H1 (cell line): ENCODE data around the gene ARF3. TPM values are rescaled to one million over a fixed set of nuclear protein-coding genes. Genes with fewer than 3 reads are reported as not detected.

Source experiments
- KDM4A ChIP-seq: IDR thresholded peaks from one replicate; pipeline ENCODE4 v1.7.1; 2012; ENCODE audit warnings: low read depth, mild to moderate bottlenecking, moderate library complexity, low read length, inconsistent platforms; ENCODE audit not compliant: severe bottlenecking
- SP4 ChIP-seq: IDR thresholded peaks from 2 replicates; pipeline ENCODE4 v1.6.1; 2012; ENCODE audit warnings: low read length, inconsistent platforms
- polyA plus RNA-seq, 7 experiments: library from polyadenylated mRNA; depleted of rRNA in 3 of 7; stranded (reverse) in 5 of 7; unstranded in 2 of 7; fragments of >200 nt in 5 of 7; fragments of 200-250 nt in 2 of 7; gene quantifications; 1 replicate in 5 of 7; 2 replicates in 1 of 7; 4 replicates in 1 of 7; pipeline versions ENCODE4 v1.2.1 to v1.2.3, GENCODE V29; 2011 to 2013; ENCODE audit warnings: missing spikeins in 2 of 7, mixed read lengths in 2 of 7
- total RNA-seq: library from RNA; stranded (reverse); fragmentation: NEBNext Ultra II Directional; extraction: Animal tissue kit (Norgen Biotek cat#: 25700); gene quantifications from 2 replicates; pipeline ENCODE4 v1.2.1, GENCODE V29; 2021

ARF3 gene
- total and polyA plus RNA-seq, 2 of the 8 experiments (the other 6 are each of a cell fraction or from before 2014, with no cell fraction given): 231 to 250 TPM

- TF ChIP-seq KDM4A: no peak
- TF ChIP-seq SP4: no peak
- TF ChIP-seq, all 59 proteins: peak for 0
These were observed 18.5 kb downstream of the ARF3 start (continued) for GRCh38 chr12:48938805-48939204.
